ENCODE data around the gene RBM27.
A peak's percentile ranks its signal among the peaks of the same experiment; 100 is the strongest.

The RBM27 gene

GRCh38 chr5:146219243-146219642, 15.8 kb downstream of the RBM27 start:
- Mint-ChIP-seq H3K27ac (no peak overlapping the region), H3K4me3 (no peak overlapping the region), H3K9me3 (no peaks in the 10 kb centered on the region), H3K36me3 (ENCODE audit: low read depth) (peaks cover 21% of the 10 kb centered on the region), H3K4me1 (ENCODE audit: low read depth) (peaks cover 10% of the 10 kb centered on the region), H3K27me3 (ENCODE audit: low read depth) (no peaks in the 10 kb centered on the region)
- no peak for DNase-seq (ENCODE audit: low spot score)

- H3K4me1 Mint-ChIP-seq (ENCODE audit: low read depth), result peaks cover 6% of the 10 kb centered on the region
- H3K9me3 Mint-ChIP-seq, result no peaks in the 10 kb centered on the region
- H3K4me3 Mint-ChIP-seq, result no peak overlapping the region
- no peak overlapping the region for H3K27ac Mint-ChIP-seq
- peaks cover 26% of the 10 kb centered on the region for H3K36me3 Mint-ChIP-seq (ENCODE audit: low read depth)
- H3K27me3 Mint-ChIP-seq (ENCODE audit: low read depth), result no peaks in the 10 kb centered on the region
- no peak for DNase-seq (ENCODE audit: low spot score)
Measured at GRCh38 chr5:146221234-146221633, 17.8 kb downstream of the RBM27 start.

- Mint-ChIP-seq H3K4me1 (ENCODE audit: low read depth) (peaks cover 6% of the 10 kb centered on the region), H3K4me3 (no peak overlapping the region), H3K36me3 (ENCODE audit: low read depth) (peaks cover 26% of the 10 kb centered on the region), H3K27me3 (ENCODE audit: low read depth) (no peaks in the 10 kb centered on the region), H3K9me3 (no peaks in the 10 kb centered on the region), H3K27ac (no peak overlapping the region)
- no peak for DNase-seq (ENCODE audit: low spot score)
Measured at GRCh38 chr5:146222005-146222404, 18.6 kb downstream of the RBM27 start.

GRCh38 chr5:146223179-146223578, 19.8 kb downstream of the RBM27 start:
- H3K9me3 Mint-ChIP-seq, result no peaks in the 10 kb centered on the region
- DNase-seq (ENCODE audit: low spot score), result no peak
- H3K36me3 Mint-ChIP-seq (ENCODE audit: low read depth), result peaks cover 30% of the 10 kb centered on the region
- H3K27ac Mint-ChIP-seq, result no peak overlapping the region
- no peak overlapping the region for H3K4me3 Mint-ChIP-seq
- no peaks in the 10 kb centered on the region for H3K27me3 Mint-ChIP-seq (ENCODE audit: low read depth)
- H3K4me1 Mint-ChIP-seq (ENCODE audit: low read depth), result peaks cover 6% of the 10 kb centered on the region

GRCh38 chr5:146229222-146229621, 25.8 kb downstream of the RBM27 start:
- no peaks in the 10 kb centered on the region for H3K27me3 Mint-ChIP-seq (ENCODE audit: low read depth)
- no peak overlapping the region for H3K27ac Mint-ChIP-seq
- H3K4me3 Mint-ChIP-seq, result no peak overlapping the region
- no peak for DNase-seq (ENCODE audit: low spot score)
- no peaks in the 10 kb centered on the region for H3K4me1 Mint-ChIP-seq (ENCODE audit: low read depth)
- H3K36me3 Mint-ChIP-seq (ENCODE audit: low read depth), result peaks cover 43% of the 10 kb centered on the region
- H3K9me3 Mint-ChIP-seq, result no peaks in the 10 kb centered on the region

GRCh38 chr5:146232223-146232622, 28.8 kb downstream of the RBM27 start:
- H3K27ac Mint-ChIP-seq, result no peak overlapping the region
- no peak for DNase-seq (ENCODE audit: low spot score)
- no peaks in the 10 kb centered on the region for H3K9me3 Mint-ChIP-seq
- H3K4me1 Mint-ChIP-seq (ENCODE audit: low read depth), result no peaks in the 10 kb centered on the region
- H3K4me3 Mint-ChIP-seq, result no peak overlapping the region
- H3K27me3 Mint-ChIP-seq (ENCODE audit: low read depth), result no peaks in the 10 kb centered on the region
- peaks cover 43% of the 10 kb centered on the region for H3K36me3 Mint-ChIP-seq (ENCODE audit: low read depth)

GRCh38 chr5:146233441-146233840, 30.0 kb downstream of the RBM27 start:
- H3K4me1 Mint-ChIP-seq (ENCODE audit: low read depth), result no peaks in the 10 kb centered on the region
- no peak for DNase-seq (ENCODE audit: low spot score)
- H3K4me3 Mint-ChIP-seq, result no peak overlapping the region
- peaks cover 46% of the 10 kb centered on the region for H3K36me3 Mint-ChIP-seq (ENCODE audit: low read depth)
- no peak overlapping the region for H3K27ac Mint-ChIP-seq
- no peaks in the 10 kb centered on the region for H3K27me3 Mint-ChIP-seq (ENCODE audit: low read depth)
- no peaks in the 10 kb centered on the region for H3K9me3 Mint-ChIP-seq

- H3K4me3 Mint-ChIP-seq, result peak overlapping the region; percentile 5
- peaks cover 6% of the 10 kb centered on the region for H3K4me1 Mint-ChIP-seq (ENCODE audit: low read depth)
- no peaks in the 10 kb centered on the region for H3K27me3 Mint-ChIP-seq (ENCODE audit: low read depth)
- no peak for DNase-seq (ENCODE audit: low spot score)
- H3K36me3 Mint-ChIP-seq (ENCODE audit: low read depth), result peaks cover 33% of the 10 kb centered on the region
- peak overlapping the region; percentile 67 for H3K27ac Mint-ChIP-seq
- H3K9me3 Mint-ChIP-seq, result no peaks in the 10 kb centered on the region
Measured at GRCh38 chr5:146238973-146239372, 35.6 kb downstream of the RBM27 start.

GRCh38 chr5:146240951-146241350, 37.5 kb downstream of the RBM27 start:
- Mint-ChIP-seq H3K4me3 (no peak overlapping the region), H3K36me3 (ENCODE audit: low read depth) (peaks cover 33% of the 10 kb centered on the region)
- DNase-seq (ENCODE audit: low spot score), result no peak

GRCh38 chr5:146243247-146243646, 39.8 kb downstream of the RBM27 start:
- no peaks in the 10 kb centered on the region for H3K9me3 Mint-ChIP-seq
- no peak for DNase-seq (ENCODE audit: low spot score)
- H3K4me3 Mint-ChIP-seq, result no peak overlapping the region
- peaks cover 35% of the 10 kb centered on the region for H3K36me3 Mint-ChIP-seq (ENCODE audit: low read depth)
- H3K4me1 Mint-ChIP-seq (ENCODE audit: low read depth), result peaks cover 21% of the 10 kb centered on the region
- no peak overlapping the region for H3K27ac Mint-ChIP-seq
- H3K27me3 Mint-ChIP-seq (ENCODE audit: low read depth), result no peaks in the 10 kb centered on the region

More at GRCh38 chr5:146240951-146241350, 37.5 kb downstream of the RBM27 start:
- Mint-ChIP-seq H3K27ac (no peak overlapping the region), H3K9me3 (no peaks in the 10 kb centered on the region), H3K4me1 (ENCODE audit: low read depth) (peaks cover 11% of the 10 kb centered on the region), H3K27me3 (ENCODE audit: low read depth) (no peaks in the 10 kb centered on the region)

- peaks cover 31% of the 10 kb centered on the region for H3K36me3 Mint-ChIP-seq (ENCODE audit: low read depth)
- no peaks in the 10 kb centered on the region for H3K27me3 Mint-ChIP-seq (ENCODE audit: low read depth)
- no peak overlapping the region for H3K4me3 Mint-ChIP-seq
- no peaks in the 10 kb centered on the region for H3K9me3 Mint-ChIP-seq
- H3K27ac Mint-ChIP-seq, result no peak overlapping the region
- peaks cover 18% of the 10 kb centered on the region for H3K4me1 Mint-ChIP-seq (ENCODE audit: low read depth)
- DNase-seq (ENCODE audit: low spot score), result no peak
Measured at GRCh38 chr5:146248561-146248960, 45.2 kb downstream of the RBM27 start.

GRCh38 chr5:146249801-146250200, 46.4 kb downstream of the RBM27 start:
- H3K4me1 Mint-ChIP-seq (ENCODE audit: low read depth), result peaks cover 21% of the 10 kb centered on the region
- no peaks in the 10 kb centered on the region for H3K27me3 Mint-ChIP-seq (ENCODE audit: low read depth)
- peaks cover 34% of the 10 kb centered on the region for H3K36me3 Mint-ChIP-seq (ENCODE audit: low read depth)
- DNase-seq (ENCODE audit: low spot score), result no peak
- no peak overlapping the region for H3K27ac Mint-ChIP-seq
- no peaks in the 10 kb centered on the region for H3K9me3 Mint-ChIP-seq
- H3K4me3 Mint-ChIP-seq, result no peak overlapping the region

Data from T-helper 2 cell treated with Interferon-gamma antibody and Interleukin-4, amounts not matched to agents 5 μg/mL and 100 μg/mL, for 36 hours (primary cell).